ENCODE data around the gene USP4.
"Not testable (repeated sequence)": the region's sequence is repeated elsewhere in the genome, so short reads cannot be mapped to it uniquely, and the experiment has no call there.

USP4 gene

DNA sequence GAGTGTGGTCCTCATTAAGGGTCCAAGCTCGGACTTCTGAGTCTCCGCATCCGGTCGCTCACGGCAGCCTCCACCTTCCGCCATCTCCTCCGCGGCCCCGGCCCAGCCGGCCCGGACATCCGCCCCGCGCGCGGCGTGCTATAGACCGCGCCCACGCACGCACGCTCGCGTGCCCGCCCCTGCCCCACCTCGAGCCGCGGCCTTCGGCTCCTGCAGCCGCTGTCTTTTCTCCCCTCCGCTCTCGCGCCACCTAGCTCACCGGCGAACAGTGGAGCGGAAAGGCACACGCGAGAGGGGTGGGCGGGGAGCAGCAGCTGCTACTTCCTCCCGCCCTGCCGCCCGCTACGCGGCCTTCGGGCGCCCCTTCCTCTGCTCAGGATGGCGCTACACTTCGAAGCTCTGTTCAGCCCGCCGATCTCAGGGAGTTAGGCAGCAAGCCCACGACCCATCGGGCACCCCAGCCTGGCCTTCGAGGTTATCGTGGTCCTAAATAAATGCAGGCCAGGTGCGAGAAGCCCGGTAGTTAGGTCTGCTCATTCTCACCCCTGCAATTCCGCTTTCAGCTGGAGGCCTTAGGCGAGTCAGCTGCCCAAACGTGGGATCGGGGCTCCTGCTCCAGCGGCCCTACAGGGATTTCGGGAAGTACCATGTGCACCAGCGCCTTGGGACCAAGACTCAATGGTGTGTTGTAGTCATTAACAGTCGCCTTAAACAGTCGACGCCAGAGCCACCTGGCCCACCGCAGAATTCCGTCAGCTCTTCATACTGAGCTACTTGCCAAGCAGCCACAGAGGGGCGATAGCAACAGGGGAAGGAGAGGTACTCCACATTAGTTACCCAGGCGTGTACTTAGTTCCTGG is at the start of gene USP4:
TSS of gene USP4 (minus strand) at position 113 of the 860 bp plus-strand sequence. CDS start at position 84, 29 bp downstream.
- DNase-seq: peak; percentile 55 to 96 (median 86)
- intact Hi-C loops (cut with DNase I): loop anchor here (10.0 kb wide), 1 partner anchor 75 kb away; the partner anchor contains the start of genes RHOA and TCTA

DNA sequence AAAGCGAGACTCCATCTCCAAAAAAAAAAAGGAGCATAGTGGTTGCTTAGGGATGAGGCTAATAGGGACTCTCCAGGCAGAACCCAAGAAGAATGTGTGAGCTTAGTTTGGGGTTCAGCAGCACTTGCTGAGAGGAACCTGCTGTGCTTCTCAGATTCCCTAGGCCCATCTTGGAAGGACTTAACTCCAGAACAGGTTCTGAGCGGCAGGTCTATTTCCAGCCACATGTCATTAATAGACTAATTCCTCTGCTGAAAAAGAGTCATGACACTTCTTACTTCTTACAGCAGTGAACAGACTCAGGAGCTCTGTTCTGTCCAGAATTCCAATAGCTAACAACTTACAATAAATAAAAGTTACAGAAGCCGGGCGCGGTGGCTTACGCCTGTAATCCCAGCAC is 49.4 kb upstream of the USP4 start:
- no peak for DNase-seq
- intact Hi-C loops (cut with DNase I): no loop called here

DNA sequence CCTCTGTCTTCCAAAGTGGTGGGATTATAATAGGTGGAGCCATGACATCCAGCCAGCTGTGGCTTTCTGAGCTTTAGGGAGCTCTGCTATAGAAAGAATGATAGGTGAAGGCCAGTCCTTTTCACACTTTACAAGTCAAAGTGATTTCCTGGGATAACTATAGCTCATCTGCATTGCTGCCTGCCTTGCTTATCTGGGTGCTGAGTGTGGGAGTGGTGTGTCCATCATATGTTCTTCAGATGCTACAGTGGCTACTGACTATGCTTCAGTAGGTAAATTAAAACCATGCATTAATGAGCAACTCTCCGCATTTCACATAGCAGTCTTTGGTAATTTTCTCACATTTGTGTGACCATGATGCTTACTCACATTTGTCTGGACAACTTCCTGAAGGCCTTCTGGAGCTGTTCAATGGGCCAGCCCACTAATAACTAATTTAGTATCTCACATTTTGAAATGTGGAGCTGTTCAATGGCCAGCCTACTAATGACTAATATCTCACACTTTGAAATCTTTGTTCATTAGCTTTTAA is 48.5 kb upstream of the USP4 start:
- DNase-seq: no peak
- intact Hi-C loops (cut with DNase I): no loop called here

GRCh38 chr3:49387721-49388120 is 47.9 kb upstream of the USP4 start:
- DNase-seq: no peak
- intact Hi-C loops (cut with DNase I): no loop called here

- DNase-seq: no peak
- intact Hi-C loops (cut with DNase I): no loop called here
Measured at GRCh38 chr3:49386056-49386756, 46.4 kb upstream of the USP4 start.

DNA sequence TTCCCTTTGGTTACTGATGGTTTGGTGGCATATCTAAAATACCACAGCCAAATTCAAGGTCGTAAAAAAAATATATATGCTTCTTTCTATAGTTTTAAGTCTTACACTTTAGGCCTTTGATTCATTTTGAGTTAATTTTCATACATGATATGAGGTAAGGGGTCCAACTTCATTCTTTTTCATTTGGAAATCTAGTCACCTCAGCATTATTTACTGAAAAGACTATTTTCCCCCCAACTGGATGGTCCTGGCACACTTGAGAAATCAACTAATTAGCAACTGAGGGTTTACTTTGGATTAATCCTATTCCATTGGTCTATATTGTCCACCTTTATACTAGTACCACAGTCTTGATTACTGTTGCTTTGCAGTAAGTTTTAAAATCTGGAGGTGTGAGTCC is 45.8 kb upstream of the USP4 start:
- no peak for DNase-seq
- intact Hi-C loops (cut with DNase I): no loop called here

GRCh38 chr3:49383387-49383786 is 43.5 kb upstream of the USP4 start:
- DNase-seq: no peak
- intact Hi-C loops (cut with DNase I): no loop called here

DNA sequence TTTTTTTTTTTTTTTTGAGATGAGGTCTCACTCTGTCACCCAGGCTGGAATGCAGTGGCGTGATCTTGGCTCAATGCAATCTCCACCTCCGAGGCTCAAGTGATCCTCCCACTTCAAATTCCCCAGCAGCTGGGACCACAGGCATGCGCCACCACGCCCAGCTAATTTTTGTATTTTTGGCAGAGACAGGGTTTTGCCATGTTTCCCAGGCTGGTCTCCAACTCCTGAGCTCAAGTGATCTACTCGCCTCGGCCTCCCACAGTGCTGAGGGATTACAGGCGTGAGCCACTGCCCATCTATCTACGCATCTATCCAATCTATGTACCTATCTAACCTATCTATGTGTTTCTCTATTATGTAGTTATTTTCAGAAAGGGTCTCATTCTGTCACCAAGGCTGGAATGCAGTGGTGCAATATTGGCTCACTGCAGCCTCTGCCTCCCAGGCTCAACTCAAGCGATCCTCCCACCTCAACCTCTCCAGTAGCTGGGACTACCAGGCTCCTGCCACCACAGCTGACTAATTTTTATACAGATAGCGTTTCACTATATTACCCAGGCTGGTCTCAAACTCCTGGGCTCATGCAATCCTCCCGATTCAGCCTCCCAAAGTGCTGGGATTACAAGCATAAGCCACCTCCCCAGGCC is 38.5 kb upstream of the USP4 start:
- DNase-seq: no peak
- intact Hi-C loops (cut with DNase I): no loop called here

- no peak for DNase-seq
- intact Hi-C loops (cut with DNase I): no loop called here
Measured at GRCh38 chr3:49377483-49377882, 37.6 kb upstream of the USP4 start.

DNA sequence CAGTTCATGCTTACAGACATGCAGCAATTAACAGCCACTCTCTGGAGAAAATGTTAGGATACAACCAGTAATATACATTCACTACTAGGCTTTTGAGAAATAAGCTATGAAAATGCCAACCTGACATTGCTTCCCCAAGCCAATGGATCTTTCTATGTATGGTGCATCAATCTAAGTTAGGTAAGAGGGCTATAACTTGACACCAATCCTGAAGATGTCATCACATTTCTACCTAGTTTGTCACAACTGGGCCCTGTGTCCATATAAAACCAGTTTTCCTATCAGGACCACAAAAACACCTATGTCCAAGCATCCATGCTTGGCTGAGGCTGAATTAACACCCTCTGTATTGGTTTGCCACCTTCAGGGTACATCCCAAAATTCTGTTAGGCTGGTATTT is 32.1 kb upstream of the USP4 start:
- intact Hi-C loops (cut with DNase I): no loop called here
- no peak for DNase-seq

- DNase-seq: no peak
- intact Hi-C loops (cut with DNase I): no loop called here
Measured at GRCh38 chr3:49370585-49371290, 30.9 kb upstream of the USP4 start.

DNA sequence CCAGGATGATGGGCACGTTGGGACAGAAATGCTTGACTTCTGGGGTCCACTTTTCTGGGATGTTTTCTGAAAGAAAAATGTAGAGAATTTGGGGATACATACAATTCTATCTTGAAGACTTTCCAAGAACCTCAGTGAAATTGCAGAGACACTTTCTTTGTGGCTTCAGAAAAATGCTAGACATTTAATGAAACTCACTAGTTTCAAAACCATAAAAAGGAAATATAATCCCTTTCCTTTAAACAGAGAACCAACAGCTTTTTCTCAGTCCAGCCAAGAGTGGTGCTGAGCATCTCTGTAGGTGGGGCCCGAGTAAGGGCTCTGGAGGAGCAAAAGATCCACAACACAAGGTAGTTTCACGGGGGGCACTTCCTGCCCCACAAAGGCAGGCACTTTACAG is 22.7 kb upstream of the USP4 start:
- intact Hi-C loops (cut with DNase I): no loop called here
- DNase-seq: no peak

- no peak for DNase-seq
- intact Hi-C loops (cut with DNase I): loop anchor here (10.0 kb wide), 1 partner anchor 255 kb away; the partner anchor contains the start of gene QARS1
Measured at GRCh38 chr3:49359623-49360022, 19.8 kb upstream of the USP4 start.

DNA sequence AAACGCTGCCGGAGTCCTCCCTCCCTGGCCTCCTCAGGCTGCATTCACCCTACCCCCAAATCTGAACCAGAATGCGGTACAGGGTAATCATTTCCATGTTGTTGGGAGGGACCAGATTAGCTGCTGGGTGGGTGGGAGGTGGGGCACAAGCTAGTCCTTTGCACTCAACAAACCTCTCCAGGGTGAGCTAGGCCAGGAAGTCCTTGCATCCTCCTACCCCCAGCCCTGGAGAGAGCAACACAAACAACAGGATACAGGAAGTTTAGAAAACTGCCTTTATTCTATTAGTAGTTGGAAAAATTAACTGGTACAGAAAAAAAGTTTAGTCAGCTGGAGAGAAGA is 19.0 kb upstream of the USP4 start:
- intact Hi-C loops (cut with DNase I): loop anchor here (10.0 kb wide), 1 partner anchor 254 kb away; the partner anchor contains the start of gene QARS1
- no peak for DNase-seq

DNA sequence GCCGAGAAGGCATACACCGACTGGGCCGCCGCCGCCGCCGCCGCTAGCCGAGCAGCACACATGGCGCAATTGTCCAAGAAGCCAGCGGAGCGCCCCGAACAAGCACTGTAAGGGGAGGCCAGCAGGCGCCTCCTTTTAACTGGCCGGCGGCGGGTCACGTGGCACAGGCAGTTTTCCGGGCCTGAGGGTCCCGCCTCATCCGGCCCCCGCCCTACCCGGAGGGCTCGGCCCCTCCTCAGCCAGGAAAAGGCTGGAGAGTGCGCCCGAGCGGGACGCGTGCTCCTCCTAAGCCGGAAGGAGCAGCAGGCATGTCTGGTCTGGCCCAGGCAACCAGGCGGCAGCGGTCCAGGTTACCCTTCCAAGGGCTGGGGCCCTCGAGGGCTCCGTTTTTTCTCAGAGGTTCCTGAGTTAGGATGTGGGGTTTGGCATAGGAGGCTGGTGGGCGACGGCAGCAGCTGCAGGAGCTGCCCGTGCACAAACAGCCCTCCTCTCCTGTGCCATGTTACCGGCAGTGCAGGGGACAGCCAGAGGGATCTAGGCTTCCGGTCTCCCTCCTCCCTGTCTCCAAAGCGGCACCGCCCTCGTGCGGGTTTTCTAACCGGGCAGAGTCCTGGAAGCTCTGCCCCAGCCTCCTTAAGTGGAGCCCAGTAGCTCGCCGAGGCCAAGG is 18.5 kb upstream of the USP4 start, which contains the start of gene GPX1:
TSS of gene GPX1 (minus strand) at position 137 of the 667 bp plus-strand sequence. CDS start at position 62, 75 bp downstream.
- peak; percentile 86 to 96 (median 92) for DNase-seq
- intact Hi-C loops (cut with DNase I): loop anchor here (10.0 kb wide), 1 partner anchor 254 kb away; the partner anchor contains the start of gene QARS1

DNA sequence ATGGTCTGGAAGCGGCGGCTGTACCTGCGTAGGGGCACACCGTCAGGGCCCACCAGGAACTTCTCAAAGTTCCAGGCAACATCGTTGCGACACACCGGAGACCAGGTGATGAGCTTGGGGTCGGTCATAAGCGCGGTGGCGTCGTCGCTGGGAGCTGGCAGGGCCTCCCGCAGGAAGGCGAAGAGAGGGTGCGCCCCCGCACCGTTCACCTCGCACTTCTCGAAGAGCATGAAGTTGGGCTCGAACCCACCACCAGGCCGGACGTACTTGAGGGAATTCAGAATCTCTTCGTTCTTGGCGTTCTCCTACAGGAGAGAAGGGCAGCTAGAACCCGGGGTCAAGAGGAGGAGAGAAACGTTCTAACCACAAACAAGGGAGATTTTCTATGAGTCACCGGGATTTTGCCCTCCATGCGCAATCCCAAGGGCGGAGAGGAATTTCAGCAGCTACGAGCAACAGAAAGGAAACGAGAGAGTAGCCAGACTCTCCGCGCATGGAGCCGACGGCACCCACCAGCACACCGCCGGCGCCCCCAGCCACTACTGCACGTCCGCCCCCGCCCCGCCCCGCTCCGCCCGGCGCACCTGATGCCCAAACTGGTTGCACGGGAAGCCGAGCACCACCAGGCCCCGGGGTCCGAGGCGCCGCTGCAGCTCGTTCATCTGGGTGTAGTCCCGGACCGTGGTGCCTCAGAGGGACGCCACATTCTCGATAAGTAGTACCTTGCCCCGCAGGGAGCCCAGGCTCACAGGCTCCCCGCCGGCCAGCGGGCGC is 17.8 kb upstream of the USP4 start:
- intact Hi-C loops (cut with DNase I): loop anchor here (10.0 kb wide), 1 partner anchor 253 kb away; the partner anchor contains the start of gene QARS1
- peak in 26 of 42 donors; percentile 16 to 63 (median 32) for DNase-seq

DNA sequence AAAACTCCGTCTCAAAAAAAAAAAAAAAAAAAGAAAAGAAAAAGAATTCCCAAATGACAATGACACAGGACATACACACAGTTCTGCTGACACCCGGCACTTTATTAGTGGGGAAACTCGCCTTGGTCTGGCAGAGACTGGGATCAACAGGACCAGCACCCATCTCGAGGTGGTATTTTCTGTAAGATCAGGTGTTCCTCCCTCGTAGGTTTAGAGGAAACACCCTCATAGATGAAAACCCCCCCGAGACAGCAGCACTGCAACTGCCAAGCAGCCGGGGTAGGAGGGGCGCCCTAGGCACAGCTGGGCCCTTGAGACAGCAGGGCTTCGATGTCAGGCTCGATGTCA is 17.2 kb upstream of the USP4 start:
- DNase-seq: not testable (repeated sequence)
- intact Hi-C loops (cut with DNase I): loop anchor here (10.0 kb wide), 1 partner anchor 252 kb away; the partner anchor contains the start of gene QARS1

Measured in head of caudate nucleus (tissue), 42 donors.